GM18526 (cell line): ENCODE data around the gene STX4.

Experiments used
- POLR2A ChIP-seq: IDR thresholded peaks from 3 replicates; pipeline ENCODE4 v1.6.1; 2011; ENCODE audit not compliant: insufficient read length; ENCODE audit errors: extremely low read depth

Gene STX4

DNA sequence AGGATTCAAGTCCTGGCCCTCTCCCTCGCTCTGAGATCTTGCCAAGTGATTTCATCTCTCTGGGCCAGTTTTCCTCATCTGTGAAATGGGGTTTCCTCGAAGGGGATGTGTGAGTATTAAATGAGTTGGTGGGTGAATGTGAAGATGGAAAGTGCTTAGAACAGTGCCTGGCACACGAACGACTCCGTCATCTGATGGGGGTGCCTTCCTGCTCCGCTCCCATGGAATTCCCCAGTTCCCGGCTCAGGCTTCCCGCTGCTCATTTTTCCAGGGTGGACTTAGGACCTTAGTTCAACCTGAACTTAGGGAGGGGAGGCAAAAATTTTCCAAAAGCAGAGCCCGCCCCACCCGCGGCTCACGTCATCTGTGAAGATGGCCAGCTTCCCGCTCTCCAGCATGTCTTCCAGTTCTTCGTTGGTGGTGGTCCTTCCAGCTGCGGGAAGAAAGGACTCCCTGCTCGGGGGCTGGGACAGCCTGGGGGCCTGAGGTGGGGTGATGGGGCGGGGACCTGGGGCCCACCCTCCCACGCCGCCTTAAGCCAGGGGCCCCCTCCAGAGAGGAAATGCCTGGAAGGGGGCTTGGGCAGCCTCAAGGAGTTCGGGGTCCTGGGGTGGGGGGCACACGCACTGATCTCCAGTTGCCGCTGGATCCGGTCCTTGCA lies 36.9 kb upstream of the STX4 start:
- TF ChIP-seq POLR2A = no peak

DNA sequence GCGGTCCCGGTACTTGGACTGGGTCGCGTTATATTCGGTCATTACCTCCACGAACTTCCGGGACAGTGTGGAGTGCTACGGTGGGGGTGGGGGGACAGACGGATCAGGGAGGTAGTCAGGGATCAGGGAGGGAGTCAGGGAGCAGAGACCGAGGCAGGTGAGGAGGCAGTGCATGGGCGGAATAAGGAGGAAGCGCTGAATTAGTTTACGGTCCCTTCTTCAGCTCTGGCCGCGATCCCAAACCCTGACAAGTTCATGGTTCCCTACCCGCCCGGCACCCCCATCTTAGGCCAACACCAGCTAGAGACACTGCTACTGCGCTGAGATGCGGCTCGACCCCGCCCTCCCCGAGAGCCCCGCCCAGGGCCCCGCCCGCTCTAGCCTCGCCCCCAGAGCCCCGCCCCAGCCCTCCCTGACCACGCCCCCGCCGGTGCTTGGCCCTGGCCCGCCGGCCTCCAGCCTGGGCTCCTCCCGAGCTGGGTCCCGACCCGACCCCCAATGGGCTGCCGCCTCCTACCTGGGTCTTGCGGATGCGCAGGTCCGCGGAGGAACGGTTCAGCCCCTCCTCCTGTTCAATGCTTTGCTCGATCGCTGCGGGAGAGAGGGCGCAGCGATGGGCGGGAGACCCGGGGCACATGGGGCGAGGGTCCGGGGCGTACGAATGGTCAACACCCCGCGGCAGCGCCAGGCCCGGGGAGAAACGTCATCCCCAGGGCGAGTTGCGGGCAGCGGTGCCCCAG lies 36.2 kb upstream of the STX4 start:
- peak; percentile 80 for TF ChIP-seq POLR2A

DNA sequence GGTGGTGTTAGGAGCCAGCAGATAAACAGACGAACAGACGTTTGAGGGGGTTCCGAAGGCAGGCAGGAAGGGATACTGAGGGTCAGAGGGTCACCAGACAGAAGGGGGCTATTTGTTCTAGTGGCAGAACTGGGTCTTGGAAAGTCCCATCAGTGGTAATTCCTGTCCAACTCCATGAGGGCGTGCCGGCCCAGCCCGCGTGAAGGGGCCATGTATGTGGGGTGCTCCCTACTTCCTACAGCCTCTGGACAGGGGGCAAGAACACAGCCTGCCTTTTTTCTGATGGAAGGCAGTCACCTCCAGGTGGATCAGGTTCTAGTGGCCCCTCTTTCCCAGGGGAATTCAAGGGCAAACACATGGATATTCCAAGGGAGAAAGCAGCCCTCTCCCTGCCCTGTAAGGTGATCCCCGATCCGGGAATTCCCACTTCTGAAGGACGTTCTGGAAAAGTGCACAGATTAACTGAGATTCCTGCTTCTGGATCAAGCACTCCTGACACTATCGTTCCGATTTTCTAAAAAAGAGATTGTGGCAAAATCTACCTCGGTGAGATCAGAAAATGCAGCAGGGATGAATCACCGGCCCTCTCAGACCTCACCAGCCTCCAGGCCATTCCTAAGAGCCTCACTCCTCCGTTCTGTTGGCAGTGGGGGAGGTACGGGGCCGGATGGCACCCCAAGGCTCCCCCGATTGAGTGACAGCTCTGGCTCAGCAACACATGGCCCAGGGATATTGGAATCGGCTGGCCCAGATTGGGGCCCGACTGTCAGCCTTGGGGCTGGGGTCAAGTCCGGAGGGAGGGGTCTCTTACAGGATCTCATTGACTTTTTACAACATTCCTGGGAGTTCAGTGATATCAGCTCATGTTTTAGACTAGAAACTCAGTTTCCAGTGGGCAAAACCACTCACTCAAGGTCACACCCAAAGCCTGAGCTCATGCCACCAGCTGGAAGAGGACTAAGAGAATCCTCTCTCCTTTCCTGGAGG lies 35.3 kb upstream of the STX4 start:
- TF ChIP-seq POLR2A = no peak

DNA sequence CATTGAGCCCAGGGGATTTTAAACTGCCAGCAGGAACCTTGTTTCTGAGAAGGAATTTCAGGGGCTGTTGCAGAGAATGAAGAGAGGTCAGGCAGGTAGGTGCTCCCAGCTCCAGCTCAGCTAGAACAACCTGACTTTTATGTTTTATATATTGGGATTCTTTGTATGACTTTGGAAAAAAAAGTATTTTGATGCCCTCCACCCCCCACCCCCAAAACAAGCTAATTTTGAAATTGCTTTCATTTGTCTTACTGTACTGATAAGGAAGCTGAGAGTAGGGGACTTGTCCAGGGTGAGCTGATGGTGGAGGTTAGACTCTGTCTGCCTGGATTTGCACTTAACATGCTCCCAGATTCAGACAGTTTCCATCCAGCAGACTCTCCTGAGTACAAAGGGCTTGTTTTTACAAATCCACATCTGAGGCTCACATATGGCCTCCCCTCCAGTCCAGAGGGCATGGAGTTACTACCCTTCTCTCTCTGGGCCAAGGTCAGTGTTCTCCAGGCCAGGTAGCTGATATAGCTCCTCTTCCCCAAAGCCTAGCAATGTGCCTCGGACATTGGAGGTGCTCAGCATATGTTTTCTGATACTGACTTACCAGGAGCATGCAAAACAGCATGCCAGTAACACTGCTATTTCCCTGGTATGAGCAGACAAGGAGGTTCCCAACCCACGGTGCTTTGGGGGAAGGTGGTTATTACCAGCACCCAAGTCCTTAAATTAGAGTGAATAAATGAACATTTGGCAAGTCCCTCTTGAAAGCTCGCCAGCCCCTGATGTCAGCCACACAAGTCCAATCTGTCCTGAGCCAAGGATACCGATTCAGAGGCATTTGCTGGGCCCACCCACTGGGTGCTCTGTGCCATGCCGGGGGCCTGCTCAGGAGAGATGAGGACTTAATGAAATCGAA lies 34.3 kb upstream of the STX4 start:
- TF ChIP-seq POLR2A = no peak

DNA sequence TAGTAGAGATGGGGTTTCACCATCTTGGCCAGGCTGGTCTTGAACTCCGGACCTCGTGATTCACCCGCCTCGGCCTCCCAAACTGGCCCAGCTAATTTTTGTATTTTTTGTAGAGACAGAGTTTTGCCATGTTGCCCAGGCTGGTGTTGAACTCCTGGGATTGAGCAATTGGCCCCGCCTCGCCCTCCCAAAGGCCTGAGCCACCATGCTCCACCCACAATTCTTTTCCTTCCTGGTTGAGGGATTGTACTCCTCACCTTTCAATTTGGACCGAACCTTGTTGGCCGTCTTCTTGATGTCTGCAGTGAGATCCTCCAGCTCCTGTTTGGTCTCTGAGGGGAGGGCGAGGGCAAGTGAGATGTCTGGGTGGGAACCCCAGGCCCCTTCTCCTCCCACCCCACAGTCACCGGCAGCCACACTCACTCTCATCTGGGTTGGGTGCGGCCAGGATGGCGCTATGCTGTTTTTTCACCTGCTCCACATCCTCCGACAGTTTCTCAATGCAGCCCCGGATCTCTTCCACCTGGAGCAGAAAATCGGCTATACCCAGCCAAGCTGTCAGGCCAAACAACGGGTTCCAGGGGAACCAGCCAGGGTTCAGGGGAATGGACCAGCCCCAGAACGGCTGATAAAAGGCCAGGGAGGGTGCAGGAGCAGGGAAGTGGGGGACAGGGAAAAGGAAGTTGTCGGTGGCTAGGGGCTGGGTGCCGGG lies 32.5 kb upstream of the STX4 start:
- no peak for TF ChIP-seq POLR2A

DNA sequence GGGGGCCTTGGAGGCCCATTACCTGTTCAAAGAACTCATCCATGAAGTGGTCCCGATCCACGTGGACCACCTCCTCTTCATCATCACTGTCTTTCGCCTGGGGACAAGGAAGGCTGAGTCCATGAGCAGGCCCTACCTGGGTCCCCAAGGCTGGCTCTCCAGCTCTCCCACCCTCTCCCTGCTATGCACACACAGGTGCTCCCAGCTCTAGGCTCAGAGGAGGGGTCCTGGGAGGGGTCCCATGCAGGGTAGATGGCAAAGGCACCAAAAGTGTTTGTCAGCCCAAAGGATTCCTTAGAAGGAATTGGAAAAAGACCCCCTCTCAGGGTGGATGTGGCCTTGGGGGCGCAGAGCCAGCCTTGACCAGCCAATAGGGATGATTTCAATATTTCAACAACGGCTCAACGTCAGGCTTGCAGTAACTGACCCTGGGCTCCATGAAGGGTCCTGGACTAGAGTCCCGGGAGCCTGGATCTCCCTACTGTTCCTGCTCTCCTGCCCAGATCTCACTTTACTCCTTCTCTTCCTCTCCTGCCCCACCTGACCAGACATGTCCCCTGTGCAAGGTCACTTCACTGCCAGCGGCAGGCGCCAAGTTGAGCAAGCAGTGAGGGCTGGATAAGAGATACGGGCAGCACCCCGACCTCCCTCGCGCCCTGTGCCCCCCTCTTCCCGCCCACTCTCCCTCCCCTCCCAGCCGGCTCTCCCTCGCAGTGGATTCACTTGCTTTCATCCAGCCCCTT lies 31.7 kb upstream of the STX4 start:
- TF ChIP-seq POLR2A = no peak

DNA sequence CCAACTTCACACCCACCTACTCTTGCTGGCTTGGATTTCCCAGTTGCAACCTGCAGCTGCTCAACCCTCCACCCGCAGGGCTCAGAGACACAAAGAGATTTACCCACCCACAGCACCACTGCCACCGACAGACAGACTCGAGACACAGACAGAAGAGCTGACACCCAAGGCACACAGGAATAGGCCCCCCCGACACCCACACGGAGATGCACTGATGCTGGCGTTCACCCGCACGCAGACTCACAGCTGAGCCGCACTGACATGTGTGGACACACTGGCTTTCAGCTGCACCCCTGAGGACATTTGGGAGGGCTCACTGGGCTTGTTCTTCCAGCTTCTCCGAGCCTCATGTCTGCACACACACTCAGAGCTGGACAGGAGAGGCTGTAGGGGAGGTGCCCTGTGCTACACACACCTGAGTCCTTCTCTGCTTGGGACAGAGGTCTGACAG lies 31.1 kb upstream of the STX4 start:
- TF ChIP-seq POLR2A = no peak

DNA sequence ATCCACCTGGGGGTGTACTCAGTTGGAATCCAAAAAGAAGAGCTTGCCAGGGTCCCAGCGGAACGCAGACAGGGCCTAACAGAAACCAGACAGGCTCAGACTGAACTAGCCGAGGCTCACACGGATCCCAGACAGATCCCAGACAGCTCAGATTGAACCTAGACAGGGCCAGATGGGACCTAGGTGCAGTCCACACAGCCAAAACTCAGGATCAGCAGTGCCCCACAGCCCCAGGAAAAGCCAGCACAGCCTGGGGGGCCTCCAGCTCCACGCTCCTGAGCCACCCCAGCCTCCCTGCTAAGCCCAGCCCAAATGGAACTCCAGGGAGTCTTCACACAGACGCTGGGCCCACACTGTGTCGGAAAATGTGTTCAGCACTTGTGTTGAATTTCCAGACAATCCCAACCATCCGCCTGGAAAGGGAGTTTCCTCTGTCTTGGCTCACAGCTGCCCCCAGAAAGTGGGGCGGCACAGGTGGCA lies 30.5 kb upstream of the STX4 start:
- TF ChIP-seq POLR2A = no peak

DNA sequence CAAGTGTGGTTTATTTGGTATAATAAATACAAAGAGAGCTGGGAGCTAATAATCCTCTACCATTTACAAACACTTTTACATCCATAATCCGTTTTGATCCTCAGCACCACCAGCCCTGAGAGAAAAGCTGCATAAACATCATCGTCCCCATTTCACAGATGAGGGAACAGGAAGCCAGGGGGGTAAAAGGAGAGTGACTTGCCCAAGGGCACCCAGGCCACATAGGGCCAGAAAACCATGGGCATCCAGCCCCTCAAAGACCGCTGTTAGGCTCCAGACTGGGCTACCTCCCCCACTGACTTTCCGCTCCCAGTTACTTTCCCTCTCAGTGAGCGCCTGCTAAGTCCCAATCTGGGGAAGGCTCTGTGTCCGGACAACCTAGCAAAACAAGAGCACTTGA lies 29.6 kb upstream of the STX4 start:
- no peak for TF ChIP-seq POLR2A

DNA sequence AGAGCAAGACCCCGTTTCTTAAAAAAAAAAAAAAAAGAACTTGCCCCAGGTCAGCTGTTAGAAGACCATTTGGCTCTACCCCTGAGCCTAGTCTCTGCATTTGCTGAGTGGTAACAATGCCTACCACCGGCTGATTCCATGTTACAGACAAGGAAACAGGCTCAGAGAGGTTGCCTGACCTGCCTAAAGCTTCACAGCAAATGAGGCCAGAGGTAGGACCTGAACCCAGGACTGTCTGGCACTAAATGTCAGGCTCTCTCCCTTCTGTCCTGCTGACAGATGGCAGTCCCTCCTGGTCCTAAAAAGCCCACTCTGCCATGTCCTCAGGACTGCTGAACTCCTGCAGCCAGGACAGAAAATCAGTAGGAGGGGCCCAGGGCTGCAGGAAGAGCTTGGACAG lies 28.7 kb upstream of the STX4 start:
- no peak for TF ChIP-seq POLR2A

DNA sequence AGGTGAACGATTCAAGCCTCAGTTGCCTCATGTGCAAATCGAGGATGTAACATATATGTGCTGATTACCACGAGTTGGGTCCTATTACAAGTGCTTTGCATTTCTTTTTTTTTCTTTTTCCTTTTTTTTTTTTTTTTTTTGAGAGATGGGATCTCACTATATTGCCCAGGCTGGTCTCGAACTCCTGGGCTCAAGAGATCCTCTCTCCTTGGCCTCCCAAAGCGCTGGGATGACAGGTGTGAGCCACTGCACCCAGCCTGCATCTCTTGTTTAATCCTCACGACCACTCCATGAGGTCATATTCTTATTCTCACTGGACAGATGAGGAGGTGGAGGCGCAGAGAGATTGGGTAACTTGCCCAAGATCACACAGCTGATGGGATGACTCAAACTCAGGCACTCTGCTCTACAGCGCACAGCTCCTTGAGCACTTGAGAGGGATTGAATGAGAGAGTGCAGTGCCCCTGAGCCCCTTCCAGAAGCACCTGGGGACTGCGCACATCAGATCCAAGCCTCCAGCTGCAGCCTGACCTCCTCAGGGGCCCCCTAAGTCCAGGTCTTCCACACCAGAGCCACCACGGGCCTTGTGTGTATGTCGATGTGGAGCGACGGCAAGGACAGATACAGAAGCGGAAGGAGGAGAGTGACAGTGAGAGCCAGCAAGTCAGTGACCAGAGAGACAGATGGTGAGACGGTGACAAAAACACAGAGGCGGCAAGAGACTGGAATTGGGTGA lies 27.8 kb upstream of the STX4 start:
- no peak for TF ChIP-seq POLR2A

DNA sequence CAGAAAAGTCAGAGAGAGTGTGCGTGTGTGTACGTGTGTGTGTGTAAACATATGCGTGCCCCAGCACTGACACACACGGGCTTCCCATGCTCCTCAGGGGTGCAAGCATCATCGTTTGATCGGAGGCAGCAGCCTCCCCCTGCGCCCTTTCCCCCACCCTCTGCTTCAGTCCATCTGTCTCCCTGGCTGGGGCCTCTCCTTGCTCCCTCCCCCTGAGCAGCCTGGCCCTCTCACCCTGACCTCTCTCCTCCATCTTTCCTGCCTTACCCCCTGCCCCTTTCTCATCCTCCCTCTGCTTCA lies 27.3 kb upstream of the STX4 start:
- TF ChIP-seq POLR2A = no peak

DNA sequence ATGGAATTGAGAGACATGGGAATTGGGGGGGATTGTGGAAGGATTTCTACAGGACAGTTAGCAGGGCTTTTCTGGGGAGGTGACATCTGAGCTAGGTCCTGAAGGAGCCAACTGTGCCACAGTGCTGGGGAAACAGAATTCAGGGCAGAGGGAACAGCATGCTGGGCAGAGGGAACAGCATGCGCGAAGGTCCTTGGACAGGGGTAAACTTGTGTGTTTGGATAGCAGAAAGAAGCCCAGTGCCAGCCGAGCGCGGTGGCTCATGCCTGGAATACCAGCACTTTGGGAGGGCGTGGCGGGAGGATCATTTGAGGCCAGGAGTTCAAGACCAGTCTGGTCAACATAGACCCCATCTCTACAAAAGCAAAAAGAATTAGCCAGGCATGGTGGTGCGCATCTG lies 26.8 kb upstream of the STX4 start:
- TF ChIP-seq POLR2A = no peak
